GM21390 (cell line): ENCODE data around the gene CRIP1.

Experiments used
- ATAC-seq: cut with Tn5 transposase; IDR thresholded peaks from one replicate; pipeline ENCODE4 v1.9.1; 2021; ENCODE audit not compliant: unreplicated experiment

CRIP1 gene, protein sequence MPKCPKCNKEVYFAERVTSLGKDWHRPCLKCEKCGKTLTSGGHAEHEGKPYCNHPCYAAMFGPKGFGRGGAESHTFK

DNA sequence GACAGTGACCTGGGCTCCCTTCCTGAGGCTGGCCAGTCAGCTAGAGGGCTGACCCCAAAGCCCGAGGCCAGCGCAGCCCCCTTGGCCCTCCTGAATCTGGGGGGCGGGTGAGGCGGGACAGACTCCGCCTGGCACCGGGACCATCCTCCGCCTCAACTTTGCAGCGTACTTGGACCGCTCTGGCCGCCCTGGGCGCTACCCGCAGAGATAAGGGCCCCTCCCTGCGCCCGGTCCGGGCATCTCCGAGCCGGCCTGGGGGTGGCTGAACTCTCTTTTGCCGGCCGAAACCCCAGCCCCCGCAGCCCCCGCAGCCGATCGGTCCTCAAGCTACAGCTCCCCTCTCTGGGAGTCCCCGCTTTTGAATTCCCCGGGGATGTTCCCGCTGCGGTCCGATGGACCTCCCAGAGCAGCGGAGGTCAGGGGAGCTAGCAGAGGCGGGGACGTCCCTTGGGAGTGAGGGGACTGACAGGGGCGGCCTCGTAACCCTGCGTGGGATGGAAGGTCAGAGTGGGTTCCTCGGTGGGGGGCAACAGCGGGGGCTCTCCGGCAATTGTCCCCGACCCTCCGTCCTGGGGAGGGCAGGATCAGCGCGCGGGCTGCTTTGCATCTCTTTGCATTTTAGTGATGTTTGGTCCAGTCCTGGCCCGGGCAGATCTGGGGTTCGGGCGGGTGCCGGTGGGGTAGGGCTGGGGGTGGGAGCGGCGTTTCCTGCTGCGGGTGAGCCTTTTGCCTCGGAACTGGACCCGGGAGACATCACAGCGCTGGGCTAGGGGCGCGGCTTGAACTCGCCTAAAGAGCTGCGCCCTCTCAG, at the start of gene CRIP1:
Gene CRIP1, plus strand, starts transcription at position 724 of the 811 bp plus-strand sequence. CDS start 374 bp downstream, outside the sequence.
- no peak for ATAC-seq

DNA sequence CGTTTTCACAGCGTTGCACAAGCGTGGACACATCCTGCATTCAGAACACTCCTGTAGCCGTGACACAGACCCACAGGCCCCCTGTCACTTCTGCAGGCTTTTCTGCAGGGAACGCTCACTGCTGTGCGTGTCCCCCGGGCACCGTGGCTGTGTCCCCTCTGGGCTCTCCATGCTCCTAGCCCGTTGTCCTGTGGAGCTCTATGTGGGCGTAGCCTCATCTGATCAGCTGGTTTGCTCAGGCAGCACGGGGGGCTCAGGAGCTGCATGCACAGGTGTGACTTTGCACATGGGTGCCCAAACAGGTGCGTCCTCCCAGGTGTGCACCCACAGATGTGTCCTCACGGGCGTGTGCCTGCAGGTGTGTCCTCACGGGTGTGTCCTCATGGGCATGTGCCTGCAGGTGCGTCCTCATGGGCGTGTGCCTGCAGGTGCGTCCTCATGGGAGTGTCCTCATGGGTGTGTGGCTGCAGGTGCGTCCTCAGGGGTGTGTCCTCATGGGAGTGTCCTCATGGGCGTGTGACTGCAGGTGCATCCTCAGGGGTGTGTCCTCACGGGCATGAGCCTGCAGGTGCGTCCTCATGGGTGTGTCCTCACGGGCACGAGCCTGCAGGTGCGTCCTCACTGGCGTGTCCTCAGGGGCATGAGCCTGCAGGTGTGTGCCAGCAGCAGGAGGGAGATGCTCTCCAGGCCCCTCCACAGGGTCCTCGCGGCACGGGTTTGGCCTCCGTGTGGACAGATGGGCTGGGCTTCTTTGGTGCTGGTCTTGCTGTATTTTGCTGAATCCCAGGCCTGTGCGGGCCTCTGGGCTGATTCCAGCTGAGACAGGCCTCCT, 49.6 kb upstream of the CRIP1 start:
- ATAC-seq: no peak

DNA sequence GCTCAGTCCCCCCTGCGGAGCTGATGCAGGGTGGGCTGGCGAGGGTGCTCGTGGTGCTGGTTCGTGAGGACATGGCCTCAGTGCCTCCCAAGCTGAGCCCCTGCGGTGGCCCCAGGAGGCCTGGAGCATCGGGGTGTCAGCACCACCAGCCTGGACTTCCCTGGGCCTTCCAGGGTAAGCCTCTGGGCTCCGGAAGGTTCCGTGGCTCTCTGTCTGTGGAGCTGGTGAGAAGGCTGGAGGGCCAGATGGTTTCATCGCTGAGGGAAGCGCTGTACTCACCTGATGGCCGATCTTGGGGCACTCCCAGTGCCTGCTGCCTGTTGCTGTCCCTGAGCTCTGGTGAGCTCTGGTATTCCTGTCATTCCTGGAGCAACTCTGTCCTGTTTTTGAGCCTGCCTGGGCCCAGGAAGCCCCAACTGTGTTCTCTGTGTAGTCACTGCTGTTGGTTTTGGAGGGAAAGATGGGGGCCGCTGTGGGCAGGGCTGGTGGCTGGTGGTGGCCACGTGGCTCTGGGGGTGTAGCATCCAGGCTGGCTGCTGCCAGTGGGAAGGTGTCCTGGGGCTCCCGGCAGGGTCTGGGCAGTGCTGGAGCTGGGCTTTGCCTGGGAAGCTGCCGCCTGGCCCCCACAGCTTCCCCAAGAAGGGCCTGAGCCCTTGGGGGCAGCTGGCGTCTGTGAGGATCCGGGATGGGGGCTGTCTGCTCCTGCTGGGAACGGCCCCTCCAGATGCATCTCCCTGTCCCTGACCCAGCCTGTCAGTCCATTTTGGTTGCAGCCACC, 48.8 kb upstream of the CRIP1 start:
- no peak for ATAC-seq

DNA sequence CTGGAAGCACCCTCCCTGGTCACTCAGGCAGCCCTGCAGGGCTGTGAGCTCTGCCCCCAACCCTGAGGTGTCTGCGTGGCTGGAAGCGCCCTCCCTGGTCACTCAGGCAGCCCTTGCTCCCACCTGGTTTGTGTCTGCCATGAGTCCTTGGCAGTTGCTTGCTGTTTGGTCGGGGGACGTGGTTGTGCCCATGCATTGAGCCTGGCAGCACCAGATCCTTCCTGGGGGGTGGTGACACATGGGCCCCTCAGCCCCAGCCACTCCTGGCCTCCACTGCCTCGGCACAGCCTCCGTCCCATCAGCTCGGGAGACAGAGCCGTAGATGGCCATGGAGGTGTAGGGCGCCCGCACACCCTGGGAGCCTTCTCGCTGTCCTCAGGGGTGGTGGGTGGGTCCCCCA, 47.5 kb upstream of the CRIP1 start:
- ATAC-seq: no peak

DNA sequence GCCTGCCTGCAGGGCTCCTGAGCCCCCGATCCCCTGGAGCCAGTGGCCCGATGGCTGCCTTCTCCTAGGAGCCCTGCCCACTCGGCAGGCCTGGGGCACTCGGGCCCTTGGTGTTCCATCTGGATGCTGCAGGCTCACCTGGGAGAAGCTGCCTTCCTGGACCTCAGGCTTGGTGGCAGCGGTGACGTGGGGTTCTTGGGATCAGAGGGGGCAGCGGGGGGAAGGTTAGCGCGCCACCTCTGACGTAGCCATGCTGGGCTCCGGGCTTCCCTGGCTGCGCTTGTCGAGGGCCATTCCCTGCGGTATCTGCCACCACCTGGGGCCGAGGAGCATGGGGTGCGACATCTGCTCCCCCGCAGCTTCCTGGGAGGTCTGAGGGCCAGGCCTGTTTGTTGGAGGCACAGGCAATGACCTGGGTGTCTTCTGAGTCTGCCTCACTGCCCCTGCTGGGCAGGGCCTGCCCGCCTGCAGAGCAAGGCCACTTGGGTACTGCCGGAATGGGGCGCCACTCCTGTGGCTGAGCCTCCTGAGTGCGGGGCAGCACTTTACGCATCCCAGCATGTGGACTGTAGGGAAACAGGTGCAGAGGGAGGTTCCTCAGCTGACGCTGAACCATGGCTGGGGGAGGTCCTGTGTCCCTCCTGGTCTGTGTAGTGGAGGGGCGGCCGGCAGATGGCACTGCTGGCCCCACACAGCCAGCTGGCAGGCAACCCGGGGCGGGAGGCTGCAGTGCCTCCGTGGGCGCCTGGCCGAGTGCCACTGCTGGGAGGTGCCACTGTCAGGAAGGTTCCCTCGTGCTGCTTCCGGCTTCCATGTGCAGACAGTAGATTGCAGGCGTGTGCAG, 46.8 kb upstream of the CRIP1 start:
- ATAC-seq: no peak

DNA sequence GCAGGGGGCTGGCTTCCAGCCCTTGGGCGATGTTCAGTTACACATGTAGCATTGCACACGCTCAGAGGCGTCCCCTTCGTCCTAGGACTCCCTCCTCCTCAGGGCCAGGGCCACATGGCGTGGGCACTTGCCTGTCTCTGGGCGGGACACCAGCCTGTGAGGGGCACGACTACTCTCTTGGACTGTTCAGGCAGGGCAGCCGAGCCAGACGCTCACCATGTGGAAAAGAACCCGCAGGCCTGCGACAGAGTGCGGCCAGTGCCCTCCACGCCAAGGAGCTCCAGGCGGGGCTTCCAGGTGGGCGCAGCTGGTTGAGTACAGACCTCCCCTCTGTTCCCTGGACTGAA, 46.2 kb upstream of the CRIP1 start:
- ATAC-seq: no peak

DNA sequence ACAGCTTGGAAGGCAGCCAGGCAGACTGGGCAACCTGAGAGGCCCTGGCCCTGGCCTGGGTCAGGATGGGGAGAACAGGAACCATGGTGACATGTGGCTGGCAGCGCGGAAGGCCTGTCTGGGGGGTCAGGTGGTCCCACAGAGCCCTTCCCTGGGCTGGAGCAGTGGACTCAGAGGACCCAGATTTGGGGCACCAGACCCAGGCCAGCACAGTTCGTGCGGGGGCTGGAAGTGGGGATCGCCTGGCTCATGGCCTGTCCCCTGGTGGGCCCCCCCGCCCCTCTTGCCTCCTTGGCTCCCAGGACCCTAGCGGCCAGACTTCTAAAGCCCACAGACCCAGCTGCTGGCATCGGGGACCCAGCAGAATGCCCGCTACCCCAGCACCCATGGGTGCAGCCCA, 45.7 kb upstream of the CRIP1 start:
- no peak for ATAC-seq

DNA sequence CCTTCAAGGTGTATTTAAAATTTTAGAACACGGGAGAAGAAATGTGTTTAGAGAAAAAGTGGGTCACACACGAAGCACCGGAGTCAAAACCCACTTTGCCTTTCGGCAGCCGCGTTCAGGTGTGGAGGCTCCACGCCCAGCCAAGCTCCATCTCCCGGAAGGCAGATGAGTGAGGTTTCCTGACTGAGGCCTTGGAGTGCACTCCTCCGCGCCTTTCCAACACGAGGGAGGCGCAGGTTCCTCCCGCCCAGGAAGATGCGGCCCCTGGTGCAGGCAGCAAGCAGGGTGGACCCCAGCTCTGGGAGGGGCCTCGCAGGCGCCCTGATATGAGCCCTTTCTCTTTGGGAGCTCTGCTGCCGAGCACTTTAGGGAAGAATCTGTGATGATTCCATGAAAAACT, 44.6 kb upstream of the CRIP1 start:
- no peak for ATAC-seq

DNA sequence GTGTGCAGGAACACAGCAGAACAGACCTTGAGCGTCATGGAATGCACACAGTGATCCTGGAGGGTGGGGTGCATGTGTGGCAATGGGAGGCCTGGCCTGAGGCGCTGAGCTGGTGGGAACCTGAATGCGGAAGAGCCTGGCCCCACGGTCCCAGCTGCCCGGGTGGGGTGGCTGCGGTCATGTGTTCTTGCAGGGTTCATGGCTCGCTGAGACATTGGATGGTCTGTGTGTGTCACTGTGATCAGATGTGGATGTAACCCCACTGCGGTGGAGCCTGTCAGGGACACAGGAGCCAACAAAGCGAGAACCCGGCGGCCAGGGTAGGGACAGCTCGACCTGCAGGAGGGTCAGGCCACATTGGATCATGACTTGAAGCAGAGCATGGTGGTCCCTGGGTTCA, 43.9 kb upstream of the CRIP1 start:
- no peak for ATAC-seq

DNA sequence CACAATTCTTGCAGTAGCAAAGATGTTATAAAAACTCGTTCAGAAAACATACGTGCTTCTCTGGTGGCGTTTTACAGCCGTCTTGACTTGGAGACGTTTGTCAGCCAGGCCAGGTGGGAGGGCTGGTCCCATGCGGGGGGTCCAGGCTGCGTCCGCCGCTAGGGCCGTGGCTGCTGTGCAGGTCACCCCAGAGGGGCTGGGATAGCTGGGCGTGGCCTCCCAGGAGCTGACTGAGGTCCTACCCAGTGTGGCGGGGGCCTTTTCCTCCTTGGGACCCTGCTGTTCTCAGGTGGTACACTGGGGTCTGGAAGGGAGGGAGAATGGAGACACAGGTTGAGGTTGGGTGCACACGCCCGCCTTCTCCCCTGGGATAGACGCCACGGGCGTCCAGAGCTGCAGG, 41.8 kb upstream of the CRIP1 start:
- ATAC-seq: no peak

DNA sequence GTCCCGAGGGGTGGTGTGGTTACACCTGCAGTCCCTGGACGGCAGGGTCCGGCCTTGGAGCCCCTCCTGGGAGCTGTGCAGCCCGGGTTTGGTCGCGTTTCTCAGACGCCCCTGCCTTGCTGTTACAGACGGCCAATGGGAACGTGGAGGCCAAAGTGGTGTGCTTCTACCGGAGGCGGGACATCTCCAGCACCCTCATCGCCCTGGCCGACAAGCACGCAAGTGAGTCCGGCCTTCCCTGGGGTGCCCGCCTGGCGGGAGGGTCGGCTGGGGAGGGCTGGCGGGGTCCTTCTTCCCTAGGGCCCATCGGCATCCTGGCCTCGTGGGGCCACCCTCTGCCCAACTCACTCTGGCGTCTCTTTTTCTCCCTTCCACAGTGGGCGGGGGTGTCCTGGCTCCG, 41.4 kb upstream of the CRIP1 start:
- ATAC-seq: no peak

DNA sequence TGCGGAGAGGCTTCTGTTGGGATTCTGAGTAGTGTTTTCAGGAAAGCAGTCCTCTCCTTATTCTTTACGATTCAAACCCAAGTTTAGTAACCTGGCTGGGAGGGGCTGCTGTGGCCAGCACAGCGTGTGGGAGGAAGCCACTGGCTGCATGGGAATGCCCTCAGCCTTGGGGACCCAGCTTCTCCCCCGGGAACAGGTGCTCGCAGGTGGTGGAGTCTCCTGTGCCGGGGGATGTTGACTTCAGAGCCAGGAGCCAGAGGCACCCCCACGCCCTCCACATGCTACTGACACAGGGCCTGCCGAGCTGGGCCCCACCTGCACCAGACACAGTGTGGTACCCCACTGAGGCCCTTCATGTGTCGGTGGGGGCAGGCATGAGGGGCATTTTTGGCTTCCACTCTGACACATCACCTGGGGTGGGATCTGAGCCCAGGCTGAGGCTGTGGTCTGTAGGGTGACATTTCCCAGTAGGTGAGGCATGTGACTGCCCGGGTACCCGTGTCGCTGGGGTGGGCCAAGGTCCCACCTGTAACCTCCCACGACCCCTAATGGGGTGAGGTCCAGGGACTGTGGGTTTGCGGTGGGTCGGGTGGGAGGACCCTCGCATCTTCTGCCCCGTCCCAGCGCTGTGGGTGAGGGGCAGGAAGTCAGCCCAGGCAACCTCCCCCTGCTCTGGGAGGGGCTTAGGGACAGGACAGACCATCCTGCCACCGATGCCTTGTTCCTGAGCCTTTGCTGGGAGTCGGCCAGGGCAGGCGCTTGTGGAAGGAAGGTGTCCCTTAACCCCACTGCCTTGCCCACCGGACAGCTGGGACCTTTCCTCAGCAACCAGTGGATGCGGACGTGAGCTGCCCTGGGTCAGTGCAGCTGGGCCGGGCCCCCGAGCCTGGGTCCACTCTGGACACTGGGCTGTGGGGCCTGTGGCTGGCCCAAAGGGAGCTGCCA, 40.5 kb upstream of the CRIP1 start:
- no peak for ATAC-seq

DNA sequence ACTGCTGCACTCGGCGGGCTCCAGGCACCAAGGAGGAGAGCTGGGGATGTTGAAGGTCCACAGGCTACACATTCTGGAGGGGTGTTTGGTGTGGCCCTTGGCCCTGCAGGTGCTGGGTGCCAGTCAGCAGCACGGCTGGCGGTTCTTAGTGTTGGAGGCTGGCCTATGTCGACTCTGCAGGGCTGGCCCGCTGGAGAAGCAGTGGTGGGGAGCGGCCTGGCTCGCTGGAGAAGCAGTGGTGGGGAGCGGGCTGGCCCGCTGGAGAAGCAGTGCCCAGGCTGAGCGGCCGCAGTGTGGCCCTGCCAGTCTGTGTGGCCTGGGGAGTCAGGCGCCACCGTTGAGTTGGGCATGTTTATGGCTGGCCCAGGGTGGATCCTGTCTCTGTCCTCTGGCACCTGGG, 39.7 kb upstream of the CRIP1 start:
- no peak for ATAC-seq

DNA sequence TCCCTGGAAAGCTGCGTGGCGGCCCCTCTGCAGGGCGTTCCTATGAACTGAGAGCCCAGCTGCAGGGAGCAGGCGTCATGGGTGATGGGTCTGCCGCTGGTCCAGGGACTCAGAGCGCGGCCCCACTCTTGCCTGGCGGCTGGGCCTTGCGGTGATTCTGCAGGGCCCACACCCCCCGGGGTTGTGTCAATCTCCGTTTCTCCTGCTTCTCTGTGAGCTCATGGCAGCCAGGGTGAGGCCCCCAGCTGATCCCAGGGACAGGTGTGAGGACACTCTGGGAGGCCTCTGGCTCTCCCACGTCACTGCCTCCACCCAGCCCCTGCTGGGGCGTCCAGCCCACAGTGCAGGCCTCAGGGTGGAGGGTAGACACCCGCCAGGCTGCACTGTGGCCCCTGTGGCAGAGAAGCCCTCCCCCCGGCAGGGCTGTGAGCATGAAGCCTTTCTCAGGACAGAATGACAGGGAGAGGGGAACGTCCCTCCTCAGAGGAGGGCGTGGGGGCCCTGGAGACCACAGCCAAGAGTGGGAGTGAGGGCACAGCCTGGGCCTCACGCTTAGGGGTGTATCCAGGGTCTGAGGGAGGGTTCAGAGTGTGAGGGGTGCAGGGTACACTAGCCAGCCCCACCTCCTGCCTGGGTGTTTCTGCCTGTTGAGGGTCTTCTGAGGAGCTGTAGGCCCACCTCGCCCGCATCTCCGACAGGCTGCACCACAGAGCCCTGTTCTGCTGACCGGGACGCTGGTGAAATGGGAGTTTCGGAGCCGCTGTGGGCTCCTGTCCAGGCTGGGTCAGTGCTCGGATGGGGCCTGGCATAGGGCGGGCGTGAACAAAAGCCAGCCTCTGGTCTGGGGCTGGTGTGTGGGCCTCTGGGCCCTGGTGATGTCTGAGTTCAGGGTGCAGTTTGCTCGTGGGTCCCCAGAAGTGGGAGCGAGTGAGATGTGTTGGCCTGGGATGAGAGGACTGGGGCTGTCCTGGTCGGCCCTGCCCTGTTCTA, 38.7 kb upstream of the CRIP1 start:
- ATAC-seq: no peak

DNA sequence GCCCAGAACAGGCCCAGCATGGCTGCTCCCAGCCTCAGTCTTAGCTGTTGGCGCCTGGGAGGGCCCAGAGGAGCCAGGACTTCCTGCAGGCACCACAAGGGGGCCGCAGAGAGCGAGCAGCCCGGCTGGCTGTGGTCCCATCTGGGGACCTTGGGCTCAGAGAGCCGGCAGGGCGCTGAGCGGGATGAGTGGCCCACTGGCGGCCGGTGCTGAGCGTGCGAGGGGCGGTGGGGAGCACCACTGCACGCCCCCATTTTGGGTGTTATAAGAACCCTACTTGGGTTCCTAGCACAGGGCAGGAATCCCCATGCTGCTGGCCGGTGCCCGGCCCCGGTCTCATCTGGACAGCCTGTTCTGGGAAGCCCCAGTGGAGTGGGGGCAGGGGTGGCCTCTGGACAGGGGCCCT, 38.0 kb upstream of the CRIP1 start:
- ATAC-seq: no peak

DNA sequence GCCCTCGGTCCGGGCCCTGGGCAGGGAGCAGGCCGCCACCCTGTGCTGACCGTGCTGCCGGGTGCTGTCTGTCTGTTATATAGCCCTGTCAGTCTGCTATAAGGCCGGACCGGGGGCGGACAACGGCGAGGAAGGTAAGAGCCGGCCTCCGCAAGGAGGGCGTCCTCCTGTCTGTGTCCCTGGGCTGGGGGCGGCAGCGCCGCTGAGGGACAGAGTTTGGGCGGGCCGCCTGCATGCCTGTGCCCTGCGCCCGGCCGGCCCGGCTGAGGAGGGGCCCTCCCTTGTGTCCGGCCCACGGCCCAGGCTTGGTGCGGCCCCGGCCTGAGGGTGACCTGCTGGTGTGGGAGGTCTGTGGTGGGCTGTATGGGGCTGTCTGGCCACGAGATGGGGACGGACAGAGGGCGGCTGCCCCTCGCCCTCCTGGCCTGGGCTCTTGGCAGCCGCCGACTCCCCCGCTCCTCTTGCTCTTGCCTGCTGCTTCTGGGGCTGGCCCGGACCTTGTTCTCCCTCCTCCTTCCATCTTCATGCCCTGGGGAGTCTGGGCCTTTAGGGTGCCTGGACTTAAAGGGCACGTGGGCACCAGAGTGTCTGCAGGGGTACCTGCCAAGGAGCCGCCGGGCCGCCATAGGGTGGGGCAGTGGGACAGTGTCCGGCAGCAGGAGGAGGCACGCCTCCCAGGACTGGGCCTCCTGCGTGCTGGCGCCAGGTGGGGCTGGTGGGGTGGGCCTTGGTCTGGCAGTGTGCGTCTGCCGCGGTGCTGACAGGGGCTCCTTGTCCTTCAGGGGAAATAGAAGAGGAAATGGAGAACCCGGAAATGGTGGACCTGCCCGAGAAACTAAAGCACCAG, 37.2 kb upstream of the CRIP1 start:
- no peak for ATAC-seq

DNA sequence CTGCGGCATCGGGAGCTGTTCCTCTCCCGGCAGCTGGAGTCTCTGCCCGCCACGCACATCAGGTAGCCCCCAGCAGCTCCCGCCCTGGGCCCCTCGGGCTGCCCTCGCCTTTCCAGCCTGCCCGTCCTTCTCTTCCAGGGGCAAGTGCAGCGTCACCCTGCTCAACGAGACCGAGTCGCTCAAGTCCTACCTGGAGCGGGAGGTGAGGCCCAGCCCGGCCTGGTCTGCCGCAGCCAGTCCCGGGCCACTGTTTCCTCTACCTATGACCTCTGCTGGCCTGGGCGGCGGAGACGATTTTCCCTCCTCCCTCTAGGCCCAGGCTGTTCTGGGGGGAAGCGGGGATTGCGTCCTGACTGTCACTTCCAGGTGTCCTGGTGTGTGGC, 36.6 kb upstream of the CRIP1 start:
- no peak for ATAC-seq
